ENCODE results near the gene ZEB1.
"Not testable (repeated sequence)": the region's sequence is repeated elsewhere in the genome, so short reads cannot be mapped to it uniquely, and the experiment has no call there.

The ZEB1 gene

GRCh38 chr10:31427334-31427733, 108.3 kb downstream of the ZEB1 start:
- DNase-seq, result not testable (repeated sequence)

GRCh38 chr10:31428499-31428898, 109.5 kb downstream of the ZEB1 start:
- not testable (repeated sequence) for DNase-seq

GRCh38 chr10:31431021-31431420, 112.0 kb downstream of the ZEB1 start:
- no peak for DNase-seq

GRCh38 chr10:31437959-31438358, 118.9 kb downstream of the ZEB1 start:
- DNase-seq, result no peak

GRCh38 chr10:31451766-31452165, 132.8 kb downstream of the ZEB1 start:
- no peak for DNase-seq

- no peak for DNase-seq
Observed at GRCh38 chr10:31456468-31456867, 137.5 kb downstream of the ZEB1 start.

- DNase-seq, result no peak
Observed at GRCh38 chr10:31457858-31458257, 138.8 kb downstream of the ZEB1 start.

- no peak for DNase-seq
Observed at GRCh38 chr10:31458974-31459373, 140.0 kb downstream of the ZEB1 start.

GRCh38 chr10:31460242-31460641, 141.2 kb downstream of the ZEB1 start:
- DNase-seq, result no peak

GRCh38 chr10:31464552-31464951, 145.5 kb downstream of the ZEB1 start:
- no peak for DNase-seq

GRCh38 chr10:31466313-31466712, 147.3 kb downstream of the ZEB1 start:
- no peak for DNase-seq

GRCh38 chr10:31467791-31468535, 148.9 kb downstream of the ZEB1 start:
- peak; percentile 15 for DNase-seq

- DNase-seq, result no peak
Observed at GRCh38 chr10:31468536-31468859, 149.5 kb downstream of the ZEB1 start.

- no peak for DNase-seq
Observed at GRCh38 chr10:31475519-31475918, 156.5 kb downstream of the ZEB1 start.

- no peak for DNase-seq
Observed at GRCh38 chr10:31476088-31476487, 157.1 kb downstream of the ZEB1 start.

GRCh38 chr10:31477584-31477983, 158.6 kb downstream of the ZEB1 start:
- DNase-seq, result no peak

- no peak for DNase-seq
Observed at GRCh38 chr10:31479752-31480151, 160.7 kb downstream of the ZEB1 start.

- DNase-seq, result no peak
Observed at GRCh38 chr10:31483546-31483945, 164.5 kb downstream of the ZEB1 start.

GRCh38 chr10:31484431-31485135, 165.6 kb downstream of the ZEB1 start:
- no peak for DNase-seq

GRCh38 chr10:31490858-31491504, 172.0 kb downstream of the ZEB1 start:
- DNase-seq, result no peak

GRCh38 chr10:31507427-31507826, 188.4 kb downstream of the ZEB1 start:
- no peak for DNase-seq

- no peak for DNase-seq
Observed at GRCh38 chr10:31508234-31508633, 189.2 kb downstream of the ZEB1 start.

- no peak for DNase-seq
Observed at GRCh38 chr10:31508882-31509281, 189.9 kb downstream of the ZEB1 start.

- DNase-seq, result no peak
Observed at GRCh38 chr10:31509989-31510388, 191.0 kb downstream of the ZEB1 start.

All from activated CD4-positive, alpha-beta T cell treated with anti-CD3 and anti-CD28 coated beads for 48 hours (primary cell).